SIG-M5 treated with dmso at 0.1 percent for 504 hours (cell line): ENCODE results near the gene DHTKD1.
"Not testable (repeated sequence)": the region's sequence is repeated elsewhere in the genome, so short reads cannot be mapped to it uniquely, and the experiment has no call there.

ENCODE experiments used
- DNase-seq: peaks from one replicate; lab custom pipeline; 2025; ENCODE audit not compliant: unreplicated experiment; lab: John Stamatoyannopoulos, UW

The DHTKD1 gene

DNA sequence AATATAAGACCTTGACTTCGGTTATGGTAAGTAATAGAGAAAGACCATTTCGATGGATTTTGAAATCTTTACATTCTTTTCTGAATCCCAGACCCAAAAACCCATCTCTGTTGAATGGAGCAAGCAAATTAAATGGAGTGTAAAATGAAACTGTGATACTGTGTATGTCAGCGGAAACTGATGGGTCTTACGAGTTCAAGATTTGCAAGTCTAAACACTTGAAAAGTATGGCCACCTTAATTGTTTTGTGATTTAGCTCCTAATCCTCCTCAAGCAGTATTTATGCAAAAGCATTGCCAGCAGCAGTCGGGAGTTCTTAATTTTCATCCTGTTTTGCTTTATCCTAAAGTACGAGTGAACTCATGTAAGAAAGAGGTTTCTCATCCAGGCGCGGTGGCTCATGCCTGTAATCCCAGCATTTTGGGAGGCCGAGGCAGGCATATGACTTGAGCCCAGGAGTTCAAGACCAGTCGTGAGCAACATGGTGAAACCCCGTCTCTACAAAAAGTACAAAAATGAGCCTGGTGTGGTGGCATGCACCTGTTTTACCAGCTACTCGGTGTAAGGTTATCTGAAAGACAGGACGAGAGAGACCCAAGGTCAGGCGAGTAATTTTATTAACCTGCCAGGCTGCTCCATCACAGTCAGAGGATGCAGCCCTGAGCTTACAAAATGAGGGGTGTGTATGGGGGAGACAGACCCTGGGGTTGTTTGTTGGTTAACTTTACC, 5.8 kb upstream of the DHTKD1 start:
- DNase-seq: no peak

DNA sequence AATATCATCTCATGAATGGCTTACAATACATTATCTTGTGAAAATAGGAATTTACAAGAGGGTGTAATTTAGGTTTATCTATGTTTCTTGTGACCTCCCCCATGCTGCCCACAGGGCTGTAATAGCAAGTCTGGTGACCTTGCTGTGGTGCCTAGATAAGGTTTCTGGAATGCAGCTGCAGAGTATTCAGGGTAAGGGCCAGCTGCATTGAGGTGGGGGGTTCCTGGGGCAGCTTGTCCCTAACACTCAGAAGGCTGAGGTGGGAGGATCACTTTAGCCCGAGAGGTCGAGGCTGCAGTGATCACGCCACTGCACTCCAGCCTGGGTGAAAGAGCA, 5.3 kb upstream of the DHTKD1 start:
- DNase-seq: no peak

GRCh38 chr10:12067336-12067735, 1.4 kb upstream of the DHTKD1 start:
- no peak for DNase-seq

- not testable (repeated sequence) for DNase-seq
These were observed 2.7 kb downstream of the DHTKD1 start for GRCh38 chr10:12071441-12071840.

GRCh38 chr10:12073526-12073925, 4.8 kb downstream of the DHTKD1 start:
- DNase-seq: no peak

GRCh38 chr10:12077580-12078180, 8.9 kb downstream of the DHTKD1 start:
- DNase-seq: no peak

DNA sequence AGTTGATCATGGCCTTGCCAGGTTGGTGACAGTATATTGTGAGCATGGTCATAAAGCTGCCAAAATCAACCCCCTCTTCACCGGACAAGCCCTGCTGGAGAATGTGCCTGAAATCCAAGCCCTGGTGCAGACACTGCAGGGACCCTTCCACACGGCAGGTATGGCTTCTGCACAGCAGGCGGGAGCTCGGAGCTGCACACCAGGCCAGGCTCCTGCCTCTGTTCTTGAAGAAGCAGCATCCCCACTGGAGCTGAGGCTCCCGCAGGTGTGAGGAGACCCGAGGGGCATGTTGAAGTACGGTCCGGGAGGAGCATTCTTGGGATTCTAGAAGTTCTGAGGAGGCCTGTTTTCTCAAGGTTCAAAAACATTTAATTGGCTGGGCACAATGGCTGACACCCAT, 12.7 kb downstream of the DHTKD1 start:
- no peak for DNase-seq

- no peak for DNase-seq
These were observed 13.3 kb downstream of the DHTKD1 start for GRCh38 chr10:12081879-12082557.

GRCh38 chr10:12088919-12089318, 20.2 kb downstream of the DHTKD1 start:
- no peak for DNase-seq

GRCh38 chr10:12091421-12091820, 22.7 kb downstream of the DHTKD1 start:
- no peak for DNase-seq

- DNase-seq: not testable (repeated sequence)
These were observed 28.6 kb downstream of the DHTKD1 start for GRCh38 chr10:12097361-12097760.

DNA sequence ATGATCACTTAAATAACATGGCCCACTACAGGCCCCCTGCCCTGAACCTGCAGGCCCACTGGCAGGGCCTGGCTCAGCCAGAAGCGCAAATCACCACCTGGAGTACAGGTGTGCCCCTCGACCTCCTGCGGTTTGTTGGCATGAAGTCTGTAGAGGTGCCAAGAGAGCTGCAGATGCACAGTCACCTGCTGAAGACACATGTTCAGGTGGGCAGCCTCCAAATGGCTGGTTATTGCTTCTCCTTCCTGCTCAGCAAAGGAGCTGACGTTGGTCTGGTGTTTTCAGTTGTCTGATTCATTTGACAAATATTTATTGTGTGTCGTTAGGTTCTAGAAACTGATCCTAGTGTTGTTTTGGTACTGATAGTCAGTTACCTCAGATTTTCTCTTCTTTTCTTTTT, 29.0 kb downstream of the DHTKD1 start:
- no peak for DNase-seq

DNA sequence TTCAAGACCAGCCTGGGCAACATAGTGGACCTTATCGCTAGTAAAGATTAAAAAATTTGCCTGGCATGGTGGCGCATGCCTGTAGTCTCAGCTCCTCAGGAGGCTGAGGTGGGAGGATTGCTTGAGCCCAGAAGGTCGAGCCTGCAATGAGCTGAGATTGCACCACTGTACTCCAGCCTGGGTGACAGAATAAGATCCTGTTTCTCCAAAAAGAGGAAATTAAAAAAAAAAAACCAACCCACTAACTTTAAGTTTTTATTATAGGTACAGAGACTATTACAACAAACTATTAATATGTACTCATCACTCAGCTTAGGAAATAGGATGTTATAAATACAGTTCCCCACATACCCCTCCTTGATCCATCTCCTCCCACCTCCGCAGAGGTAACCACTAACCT, 30.2 kb downstream of the DHTKD1 start:
- no peak for DNase-seq

- DNase-seq: peak; percentile 34
These were observed 35.0 kb downstream of the DHTKD1 start for GRCh38 chr10:12103802-12104201.

- DNase-seq: no peak
These were observed 39.0 kb downstream of the DHTKD1 start for GRCh38 chr10:12107781-12108180.

GRCh38 chr10:12109286-12109685, 40.5 kb downstream of the DHTKD1 start:
- no peak for DNase-seq

GRCh38 chr10:12111528-12111927, 42.8 kb downstream of the DHTKD1 start:
- DNase-seq: no peak

DNA sequence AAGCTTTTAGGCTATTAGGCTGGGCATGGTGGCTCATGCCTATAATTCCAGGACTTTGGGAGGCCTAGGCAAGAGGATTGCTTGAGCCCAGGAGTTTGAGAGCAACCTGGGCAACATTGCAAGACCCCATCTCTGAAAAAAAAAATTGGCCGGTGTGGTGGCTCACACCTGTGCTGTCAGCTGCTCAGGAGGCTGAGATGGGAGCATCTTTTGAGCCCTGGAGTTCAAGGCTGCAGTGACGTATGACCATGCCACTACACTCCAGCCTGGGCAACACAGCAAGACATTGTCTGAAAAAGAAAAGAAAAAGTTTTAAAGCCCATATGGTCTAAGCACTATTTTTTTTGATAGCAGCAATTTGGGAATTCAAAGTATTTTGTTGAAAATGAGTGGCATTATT, 44.9 kb downstream of the DHTKD1 start:
- DNase-seq: no peak

GRCh38 chr10:12121673-12122072, 52.9 kb downstream of the DHTKD1 start:
- DNase-seq: no peak

- peak; percentile 77 for DNase-seq
These were observed 60.7 kb downstream of the DHTKD1 start, which contains the start of gene SEC61A2 for GRCh38 chr10:12129222-12130111. TSS of gene SEC61A2 (plus strand) at chr10:12129677. CDS start at chr10:12129788, 111 bp downstream.

GRCh38 chr10:12130237-12130872, 61.6 kb downstream of the DHTKD1 start:
- DNase-seq: peak; percentile 47
